DMS114 treated with DMSO at 0.1 percent for 48 hours (cell line): ENCODE measurements around the gene ABTB2.

ENCODE experiments used
- DNase-seq: peaks from one replicate; lab custom pipeline; 2025; ENCODE audit not compliant: unreplicated experiment; lab: John Stamatoyannopoulos, UW

The ABTB2 gene

DNA sequence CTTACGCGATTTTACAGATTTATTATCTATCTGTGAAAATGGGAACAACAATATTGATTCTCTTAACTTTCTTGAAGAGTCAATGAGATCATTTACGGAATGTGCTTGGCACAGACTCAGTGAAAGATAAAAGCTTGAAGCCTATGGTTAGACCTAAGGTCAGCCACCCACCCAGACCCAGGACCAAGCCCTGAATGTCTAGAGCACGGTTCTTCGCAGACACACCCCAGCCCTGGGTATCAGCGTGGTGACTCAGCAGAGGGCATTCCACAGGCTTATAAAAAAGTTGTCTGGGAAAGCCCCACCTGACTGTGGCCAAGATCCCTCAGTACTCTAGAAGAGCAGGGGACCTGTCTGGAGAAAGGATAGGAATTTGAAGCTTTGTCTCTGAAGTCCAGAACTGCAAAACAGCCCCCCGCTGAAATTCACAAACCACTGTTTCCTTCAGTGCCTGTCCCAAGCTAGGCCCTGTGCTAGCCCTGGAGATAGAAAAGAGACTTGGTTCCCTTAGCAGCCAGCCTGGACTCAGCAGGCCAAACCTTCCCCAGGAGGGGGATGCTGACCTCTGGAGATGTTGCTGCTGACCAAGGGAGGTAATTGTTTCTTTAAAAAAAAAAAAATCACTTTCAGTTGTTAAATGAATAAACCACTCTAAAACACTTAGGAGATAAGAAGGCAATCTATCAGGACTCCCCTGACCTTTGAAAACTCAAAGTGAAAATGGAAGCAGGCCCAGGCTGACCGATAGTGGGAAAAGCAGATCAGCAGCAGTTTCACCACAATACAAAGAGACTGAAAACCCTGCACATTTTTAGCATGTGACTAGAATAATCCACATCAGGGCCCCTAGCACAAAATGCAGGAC is 114.0 kb downstream of the ABTB2 start:
- no peak for DNase-seq

- DNase-seq = no peak
Observed at GRCh38 chr11:34242037-34242625, 115.7 kb downstream of the ABTB2 start.

GRCh38 chr11:34240150-34240494 is 117.7 kb downstream of the ABTB2 start:
- DNase-seq = no peak

DNA sequence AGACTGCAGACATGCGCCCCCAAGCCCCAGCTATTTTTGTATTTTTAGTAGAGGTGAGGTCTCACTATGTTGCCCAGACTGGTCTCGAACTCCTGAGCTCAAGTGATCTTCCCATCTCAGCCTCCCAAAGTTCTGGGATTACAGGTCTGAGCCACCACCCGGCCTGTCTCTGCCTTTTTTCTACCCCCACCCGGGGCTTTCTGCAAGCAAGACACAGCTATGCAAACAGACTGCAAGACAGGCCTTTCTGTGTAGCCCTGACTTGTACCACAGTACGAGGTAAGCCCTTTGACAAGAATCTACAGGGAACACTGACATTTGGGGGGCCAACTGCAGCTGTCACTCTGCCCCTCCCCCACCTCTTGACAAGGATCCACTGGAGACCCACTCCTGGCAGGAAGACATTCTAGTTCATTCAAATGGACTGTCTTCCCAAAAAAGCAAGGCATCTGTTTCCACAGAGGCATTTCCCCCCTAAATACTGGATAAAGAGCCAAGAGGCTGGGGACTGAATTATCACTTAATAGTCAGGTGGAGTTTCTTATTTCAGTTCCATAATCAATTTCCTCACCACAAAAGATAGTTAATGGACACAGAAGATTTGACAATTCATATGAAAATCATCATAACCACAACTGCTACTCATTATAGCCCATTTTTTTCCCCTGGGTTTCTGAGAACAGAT is 118.2 kb downstream of the ABTB2 start:
- DNase-seq = no peak

GRCh38 chr11:34238966-34239365 is 118.8 kb downstream of the ABTB2 start:
- DNase-seq = no peak

DNA sequence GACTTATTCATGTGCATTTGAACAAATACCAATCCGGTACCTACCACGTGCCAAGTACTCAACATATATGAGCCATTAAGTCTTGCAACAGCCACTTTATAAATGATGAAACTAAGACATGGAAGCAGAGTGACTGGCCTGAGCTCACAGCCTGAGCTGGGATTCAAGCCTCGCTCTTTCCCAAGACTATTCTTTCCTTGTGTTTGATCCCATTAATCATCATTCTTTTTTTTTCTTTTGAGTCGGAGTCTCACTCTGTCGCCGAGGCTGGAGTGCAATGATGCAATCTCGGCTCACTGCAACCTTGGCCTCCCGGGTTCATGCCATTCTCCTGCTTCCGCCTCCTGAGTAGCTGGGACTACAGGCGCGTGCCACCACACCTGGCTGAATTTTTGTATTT is 119.3 kb downstream of the ABTB2 start:
- no peak for DNase-seq

DNA sequence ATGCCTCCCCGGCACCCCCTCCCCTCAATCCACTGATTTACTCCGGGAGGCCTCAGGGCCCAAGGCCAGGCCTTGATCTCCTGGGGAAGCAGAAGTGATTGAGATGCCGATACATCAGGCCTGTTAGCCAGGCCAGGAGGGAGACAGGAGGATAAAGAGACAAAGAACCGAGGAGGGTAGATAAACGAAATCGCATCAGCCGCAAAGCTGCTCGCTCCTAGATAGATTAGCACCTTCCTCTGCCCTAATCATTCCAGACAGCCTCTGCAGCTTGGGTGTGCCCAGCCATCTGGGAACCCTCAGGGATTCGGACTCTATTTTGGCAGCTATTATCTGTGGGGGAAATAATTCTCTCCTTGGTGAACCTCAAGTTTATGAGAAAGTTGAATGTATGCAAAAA is 121.2 kb downstream of the ABTB2 start:
- DNase-seq = no peak

DNA sequence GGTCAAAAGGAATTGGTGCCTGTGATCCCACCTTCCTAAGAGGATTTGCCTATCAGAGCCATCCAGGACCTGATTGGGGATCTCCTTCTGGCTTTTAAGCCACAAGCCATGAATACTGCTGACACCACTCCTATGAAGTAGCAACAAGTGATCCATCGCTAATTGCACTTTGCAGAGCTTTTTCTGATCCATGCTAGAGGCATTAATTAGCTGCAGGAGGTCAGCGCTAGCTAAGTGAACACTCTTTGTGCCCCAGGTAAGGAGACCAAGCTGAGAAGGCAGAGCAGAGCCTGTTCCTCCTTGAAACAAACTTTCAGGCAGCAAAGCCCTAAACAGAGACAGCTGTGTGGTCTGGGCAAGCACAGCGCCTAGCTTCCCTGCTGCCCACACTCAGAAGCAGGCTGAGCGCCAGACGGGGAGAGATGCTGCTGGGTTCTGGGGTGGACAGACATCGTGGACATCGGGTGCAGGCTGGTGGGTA is 122.2 kb downstream of the ABTB2 start:
- DNase-seq = no peak

GRCh38 chr11:34235189-34235588 is 122.6 kb downstream of the ABTB2 start:
- no peak for DNase-seq

- no peak for DNase-seq
Observed at GRCh38 chr11:34234086-34234740, 123.6 kb downstream of the ABTB2 start.

- DNase-seq = no peak
Observed at GRCh38 chr11:34233215-34233614, 124.6 kb downstream of the ABTB2 start.

DNA sequence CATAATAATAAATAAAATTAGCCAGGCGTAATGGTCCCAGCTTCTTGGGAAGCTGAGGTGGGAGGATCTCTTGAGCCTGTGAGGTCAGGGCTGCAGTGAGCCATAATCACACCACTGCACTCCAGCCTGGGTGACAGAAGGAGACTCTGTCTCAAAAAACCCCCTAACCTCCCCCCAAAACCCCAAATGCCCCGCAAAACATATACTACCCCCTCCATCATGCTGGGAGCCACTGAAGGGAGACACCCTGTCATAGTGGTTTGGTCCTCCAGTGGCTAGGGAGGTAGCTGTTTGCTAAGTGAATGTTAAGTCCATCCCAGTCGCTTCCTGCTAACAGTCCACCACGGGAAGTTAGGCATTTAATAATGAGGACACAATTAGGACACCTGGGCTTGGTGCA is 125.0 kb downstream of the ABTB2 start:
- DNase-seq = no peak

DNA sequence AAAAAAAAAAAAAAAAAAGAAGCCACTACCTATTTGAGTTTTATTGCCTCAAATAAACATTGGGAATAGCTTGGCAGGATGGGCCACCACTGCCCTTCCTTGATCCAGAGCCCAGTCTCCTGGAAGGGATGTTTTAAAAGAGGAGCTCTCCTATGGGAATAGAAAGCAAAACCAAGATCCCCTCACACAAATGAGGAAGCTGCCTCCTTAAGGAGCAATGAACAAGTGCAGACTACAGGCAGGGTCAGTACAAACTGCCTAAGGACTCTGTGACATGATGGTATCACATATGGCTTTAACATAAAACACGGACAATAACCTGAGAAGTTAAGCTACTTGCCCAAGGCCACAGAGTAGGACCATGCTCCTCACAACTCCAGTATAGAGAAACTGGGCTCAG is 131.6 kb downstream of the ABTB2 start:
- DNase-seq = no peak

GRCh38 chr11:34225091-34225490 is 132.7 kb downstream of the ABTB2 start:
- DNase-seq = no peak

- DNase-seq = no peak
Observed at GRCh38 chr11:34224434-34224966, 133.3 kb downstream of the ABTB2 start.

GRCh38 chr11:34223907-34224306 is 133.9 kb downstream of the ABTB2 start:
- no peak for DNase-seq

DNA sequence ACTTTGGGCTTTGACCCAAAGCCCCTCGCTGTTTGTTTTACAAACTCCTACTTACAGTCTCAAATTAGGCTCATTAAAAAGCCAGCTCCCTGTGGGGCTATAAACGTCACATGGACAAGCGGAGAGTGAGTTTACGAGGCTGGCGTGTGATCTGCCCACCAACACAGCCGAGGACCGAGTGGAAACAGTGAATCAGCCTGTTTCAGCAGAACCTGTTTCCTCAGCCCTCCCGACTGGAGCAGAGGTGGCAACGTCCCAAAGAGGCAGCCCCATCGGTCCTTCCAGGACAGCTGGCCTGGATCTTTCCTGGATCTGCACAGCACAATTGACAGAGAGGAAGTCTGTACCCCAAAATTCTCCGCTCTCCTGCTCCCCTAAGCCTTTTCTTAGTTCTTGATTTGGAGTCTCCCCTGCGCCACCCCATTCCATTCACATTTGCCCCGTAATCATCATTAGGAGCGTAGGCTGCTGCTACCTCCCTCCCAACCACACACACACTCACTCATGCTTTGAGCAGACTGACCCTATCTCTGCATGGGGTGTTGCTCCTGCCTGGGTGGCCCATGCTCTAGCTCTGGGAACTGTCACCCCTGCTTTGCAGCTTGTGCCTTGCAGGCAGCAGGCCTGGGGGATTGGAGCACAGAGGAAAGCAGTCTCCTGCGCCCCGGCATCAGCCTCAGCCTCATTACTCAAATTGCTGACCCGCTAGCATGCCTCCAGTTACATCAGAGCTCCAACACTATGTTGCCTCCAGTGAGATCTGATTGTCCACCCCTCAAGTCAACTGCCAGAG is 134.6 kb downstream of the ABTB2 start:
- no peak for DNase-seq

DNA sequence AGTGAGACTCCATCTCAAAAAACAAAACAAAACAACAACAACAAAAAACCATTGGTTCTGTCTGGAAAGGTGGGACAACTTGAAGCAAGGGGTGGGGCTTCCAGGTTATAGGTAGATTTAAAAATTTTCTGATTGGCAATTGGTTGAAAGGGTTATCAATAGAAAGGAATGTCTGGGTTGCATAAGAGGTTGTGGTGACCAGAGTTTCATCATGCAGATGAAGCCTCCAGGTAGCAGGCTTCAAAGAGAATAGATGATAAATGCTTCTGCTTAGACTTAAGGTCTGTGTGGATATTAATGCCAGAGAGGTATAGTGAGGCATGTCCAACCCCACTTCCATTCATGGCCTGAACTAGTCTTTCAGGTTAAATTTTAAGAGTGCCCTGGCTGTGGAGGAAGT is 135.8 kb downstream of the ABTB2 start:
- no peak for DNase-seq

- DNase-seq = no peak
Observed at GRCh38 chr11:34219941-34220370, 137.9 kb downstream of the ABTB2 start.

GRCh38 chr11:34219279-34219678 is 138.5 kb downstream of the ABTB2 start:
- no peak for DNase-seq
